ENCODE measurements around the gene GP2. TPM values are rescaled to one million over a fixed set of nuclear protein-coding genes. Genes with fewer than 3 reads are reported as not detected.

GP2 gene
- total RNA-seq, 1 donor from 2014 or later, result not detected

DNA sequence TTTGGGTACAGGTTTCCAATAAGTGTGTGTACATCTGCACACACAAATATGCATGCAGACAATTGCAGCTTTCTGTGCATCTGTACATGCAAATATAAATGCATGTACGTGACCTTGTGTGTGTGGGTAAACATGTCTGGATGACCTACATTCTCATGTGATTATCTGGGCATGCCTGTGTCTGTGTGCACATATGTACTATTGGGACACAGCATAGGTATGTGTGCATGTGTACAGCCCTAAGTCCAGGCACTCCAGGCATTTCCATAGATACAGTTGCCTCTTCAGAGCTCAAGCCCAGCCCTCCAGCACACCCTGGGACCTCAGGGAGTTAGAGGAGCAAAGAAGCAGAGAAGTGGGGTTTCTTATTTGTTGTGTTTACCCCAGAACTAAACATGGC is 7.1 kb upstream of the GP2 start:
- Histone ChIP-seq H3K27me3 (no peaks in the 10 kb centered on the region), H3K4me1 (no peaks in the 10 kb centered on the region), H3K36me3 (no peaks in the 10 kb centered on the region), H3K4me3 (no peak overlapping the region), H3K9me3 (no peaks in the 10 kb centered on the region), H3K27ac (no peak overlapping the region)
- intact Hi-C loops (cut with DNase I), result no loop called here
- TF ChIP-seq, protein P1, sequence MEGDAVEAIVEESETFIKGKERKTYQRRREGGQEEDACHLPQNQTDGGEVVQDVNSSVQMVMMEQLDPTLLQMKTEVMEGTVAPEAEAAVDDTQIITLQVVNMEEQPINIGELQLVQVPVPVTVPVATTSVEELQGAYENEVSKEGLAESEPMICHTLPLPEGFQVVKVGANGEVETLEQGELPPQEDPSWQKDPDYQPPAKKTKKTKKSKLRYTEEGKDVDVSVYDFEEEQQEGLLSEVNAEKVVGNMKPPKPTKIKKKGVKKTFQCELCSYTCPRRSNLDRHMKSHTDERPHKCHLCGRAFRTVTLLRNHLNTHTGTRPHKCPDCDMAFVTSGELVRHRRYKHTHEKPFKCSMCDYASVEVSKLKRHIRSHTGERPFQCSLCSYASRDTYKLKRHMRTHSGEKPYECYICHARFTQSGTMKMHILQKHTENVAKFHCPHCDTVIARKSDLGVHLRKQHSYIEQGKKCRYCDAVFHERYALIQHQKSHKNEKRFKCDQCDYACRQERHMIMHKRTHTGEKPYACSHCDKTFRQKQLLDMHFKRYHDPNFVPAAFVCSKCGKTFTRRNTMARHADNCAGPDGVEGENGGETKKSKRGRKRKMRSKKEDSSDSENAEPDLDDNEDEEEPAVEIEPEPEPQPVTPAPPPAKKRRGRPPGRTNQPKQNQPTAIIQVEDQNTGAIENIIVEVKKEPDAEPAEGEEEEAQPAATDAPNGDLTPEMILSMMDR (IDR thresholded peaks at IDR 0.05), result no peak
- no peak for TF ChIP-seq POLR2AphosphoS5 (IDR thresholded peaks at IDR 0.05; ENCODE audit: insufficient read depth in 1 of 2, low read depth in 1 of 2)
- no peak for TF ChIP-seq POLR2A (IDR thresholded peaks at IDR 0.05)
- no peak for DNase-seq (ENCODE audit: extremely low spot score in 2 of 2)

DNA sequence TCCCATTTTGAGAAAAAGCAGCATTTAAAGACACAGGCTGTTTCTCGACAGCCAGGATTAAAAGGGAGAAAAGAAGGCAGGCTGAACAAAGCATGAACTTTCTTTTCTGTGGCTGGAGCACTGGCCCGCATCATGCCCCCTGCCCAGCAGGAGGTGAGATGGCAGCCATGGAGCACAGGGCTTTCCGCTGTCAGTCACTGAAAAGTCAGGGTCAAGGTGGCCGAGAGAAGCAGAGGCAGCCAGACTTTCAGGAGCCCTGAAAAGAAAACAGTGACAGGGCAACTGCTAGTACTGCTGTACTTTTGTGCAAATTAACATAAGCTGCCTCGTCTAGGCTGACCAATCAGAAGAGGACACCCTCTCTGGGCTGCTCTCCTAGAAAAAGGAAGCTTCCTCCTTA is 5.8 kb upstream of the GP2 start:
- Histone ChIP-seq H3K4me3 (no peak overlapping the region), H3K4me1 (no peaks in the 10 kb centered on the region), H3K27ac (no peak overlapping the region), H3K9me3 (no peaks in the 10 kb centered on the region), H3K36me3 (no peaks in the 10 kb centered on the region), H3K27me3 (no peaks in the 10 kb centered on the region)
- TF ChIP-seq POLR2AphosphoS5 (IDR thresholded peaks at IDR 0.05; ENCODE audit: insufficient read depth in 1 of 2, low read depth in 1 of 2), result no peak
- TF ChIP-seq POLR2A (IDR thresholded peaks at IDR 0.05), result no peak
- TF ChIP-seq, protein P1 (IDR thresholded peaks at IDR 0.05), result no peak
- intact Hi-C loops (cut with DNase I), result no loop called here
- no peak for DNase-seq (ENCODE audit: extremely low spot score in 2 of 2)

DNA sequence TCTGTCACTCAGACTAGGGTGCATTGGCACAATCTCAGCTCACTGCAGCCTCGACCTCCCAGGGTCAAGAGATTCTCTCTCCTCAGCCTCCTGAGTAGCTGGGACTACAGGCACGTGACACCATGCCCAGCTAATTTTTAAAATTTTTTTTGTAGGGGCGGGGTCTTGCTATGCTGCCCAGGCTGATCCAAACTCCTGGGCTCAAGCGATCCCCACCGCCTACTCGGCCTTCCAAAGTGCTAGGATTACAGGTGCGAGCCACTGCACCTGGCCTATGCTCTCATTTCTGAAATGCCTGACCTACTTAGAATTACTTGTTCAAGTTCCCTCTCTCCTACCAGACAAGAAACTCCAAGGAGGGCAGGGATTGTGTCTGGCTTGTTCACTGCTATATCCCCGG is 5.1 kb upstream of the GP2 start:
- Histone ChIP-seq H3K4me3 (no peak overlapping the region), H3K4me1 (no peaks in the 10 kb centered on the region), H3K9me3 (no peaks in the 10 kb centered on the region), H3K36me3 (no peaks in the 10 kb centered on the region), H3K27ac (no peak overlapping the region), H3K27me3 (no peaks in the 10 kb centered on the region)
- no peak for DNase-seq (ENCODE audit: extremely low spot score in 2 of 2)
- no peak for TF ChIP-seq POLR2AphosphoS5 (IDR thresholded peaks at IDR 0.05; ENCODE audit: insufficient read depth in 1 of 2, low read depth in 1 of 2)
- TF ChIP-seq, protein P1 (IDR thresholded peaks at IDR 0.05), result no peak
- TF ChIP-seq POLR2A (IDR thresholded peaks at IDR 0.05), result no peak
- intact Hi-C loops (cut with DNase I), result no loop called here

DNA sequence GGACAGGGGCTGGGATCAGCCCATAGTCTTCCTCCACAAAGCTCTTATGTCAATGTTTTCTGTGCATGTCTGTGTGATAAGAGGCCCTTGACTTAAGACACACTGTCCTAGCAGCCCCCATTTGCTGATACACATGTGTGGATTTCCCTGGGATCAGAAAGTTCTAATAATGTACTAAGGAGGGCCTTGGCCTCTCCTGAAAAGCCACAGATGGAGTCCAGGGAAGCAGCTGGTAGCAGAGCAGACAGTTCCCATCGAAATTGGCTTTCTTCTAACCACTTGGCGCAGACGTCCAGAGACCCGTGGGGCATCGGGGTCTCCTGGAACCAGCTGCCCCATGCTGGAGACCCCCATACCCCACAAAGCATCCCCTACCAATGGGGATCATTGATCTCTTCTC is 4.3 kb upstream of the GP2 start:
- intact Hi-C loops (cut with DNase I), result no loop called here
- no peak overlapping the region for H3K27ac ChIP-seq
- DNase-seq (ENCODE audit: extremely low spot score in 2 of 2), result no peak
- no peak overlapping the region for H3K4me3 ChIP-seq
- no peaks in the 10 kb centered on the region for H3K9me3 ChIP-seq
- H3K4me1 ChIP-seq, result no peaks in the 10 kb centered on the region
- TF ChIP-seq POLR2AphosphoS5 (IDR thresholded peaks at IDR 0.05; ENCODE audit: insufficient read depth in 1 of 2, low read depth in 1 of 2) (no peak), POLR2A (IDR thresholded peaks at IDR 0.05) (no peak)
- TF ChIP-seq, protein P1 (IDR thresholded peaks at IDR 0.05), result no peak
- H3K27me3 ChIP-seq, result no peaks in the 10 kb centered on the region
- no peaks in the 10 kb centered on the region for H3K36me3 ChIP-seq

DNA sequence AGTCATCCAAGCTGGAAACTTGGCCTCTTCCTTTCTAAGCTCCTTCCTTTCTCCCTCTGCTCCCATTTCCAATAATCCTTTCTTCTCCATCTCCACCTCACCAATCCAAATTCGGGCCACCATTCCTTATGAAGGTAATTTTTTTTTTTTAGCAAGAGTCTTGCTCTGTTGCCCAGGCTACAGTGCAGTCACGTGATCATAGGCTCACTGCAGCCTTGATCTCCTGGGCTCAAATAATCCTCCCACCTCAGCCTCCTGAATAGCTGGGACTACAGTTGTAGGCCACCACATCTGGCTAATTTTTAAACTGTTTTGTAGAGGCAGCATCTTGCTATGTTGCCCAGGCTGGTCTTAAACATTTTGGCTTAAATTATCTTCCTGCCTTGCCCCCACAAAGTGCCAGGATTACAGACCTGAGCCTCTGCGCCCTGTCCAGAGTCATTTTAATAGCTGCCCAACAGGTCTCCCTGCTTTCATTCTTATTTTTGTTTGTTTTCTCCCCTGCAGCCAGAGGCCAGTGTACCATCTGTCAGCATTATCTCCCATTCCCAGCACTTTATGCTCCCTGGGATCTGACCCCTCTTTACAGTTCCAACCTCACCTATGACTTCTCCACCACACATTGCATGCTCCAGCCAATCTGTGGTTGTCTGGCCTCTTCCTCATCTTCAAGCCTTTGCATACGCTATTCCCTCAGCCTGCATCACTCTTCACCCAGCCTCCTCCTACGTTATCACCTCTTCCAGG is 2.3 kb upstream of the GP2 start:
- Histone ChIP-seq H3K9me3 (no peaks in the 10 kb centered on the region), H3K27ac (no peak overlapping the region), H3K27me3 (no peaks in the 10 kb centered on the region), H3K36me3 (no peaks in the 10 kb centered on the region), H3K4me1 (no peaks in the 10 kb centered on the region), H3K4me3 (no peak overlapping the region)
- no peak for TF ChIP-seq POLR2A (IDR thresholded peaks at IDR 0.05)
- no peak for TF ChIP-seq POLR2AphosphoS5 (IDR thresholded peaks at IDR 0.05; ENCODE audit: insufficient read depth in 1 of 2, low read depth in 1 of 2)
- TF ChIP-seq, protein P1 (IDR thresholded peaks at IDR 0.05), result no peak
- intact Hi-C loops (cut with DNase I), result no loop called here
- no peak for DNase-seq (ENCODE audit: extremely low spot score in 2 of 2)
